ENCODE measurements around the gene FMN1.

The FMN1 gene

DNA sequence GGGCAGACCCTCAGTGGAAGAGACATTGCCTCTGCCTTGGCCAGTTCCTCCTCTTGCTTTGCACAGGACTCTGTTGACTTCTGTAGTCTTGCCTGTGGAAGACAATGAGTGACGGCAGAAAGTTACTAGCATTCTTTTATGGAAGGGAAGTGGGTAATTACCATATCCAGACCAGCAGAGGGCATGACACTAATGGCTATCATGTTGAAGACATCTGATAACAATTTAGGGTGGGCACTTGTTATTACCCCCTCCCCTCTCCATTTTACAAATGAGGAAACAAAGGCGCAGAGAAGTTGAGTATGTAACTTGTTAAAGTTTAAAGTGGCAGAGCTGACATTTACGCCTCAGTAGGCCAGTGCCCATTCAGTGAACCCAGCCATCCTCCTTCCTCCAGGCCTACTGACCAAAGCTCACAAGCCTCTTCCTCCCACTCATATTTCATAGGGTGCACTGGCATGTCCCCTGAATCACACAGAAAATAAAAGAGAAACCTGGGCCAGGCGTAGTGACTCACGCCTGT, 48.2 kb upstream of the FMN1 start:
- no peak overlapping the region for H3K27ac ChIP-seq
- H4K20me1 ChIP-seq (ENCODE audit: insufficient read depth) = no peaks in the 10 kb centered on the region
- no peak overlapping the region for H3K4me3 ChIP-seq (IDR thresholded peaks at IDR 0.05; ENCODE audit: insufficient read depth, low read depth, low read length)
- TF ChIP-seq, protein P1, sequence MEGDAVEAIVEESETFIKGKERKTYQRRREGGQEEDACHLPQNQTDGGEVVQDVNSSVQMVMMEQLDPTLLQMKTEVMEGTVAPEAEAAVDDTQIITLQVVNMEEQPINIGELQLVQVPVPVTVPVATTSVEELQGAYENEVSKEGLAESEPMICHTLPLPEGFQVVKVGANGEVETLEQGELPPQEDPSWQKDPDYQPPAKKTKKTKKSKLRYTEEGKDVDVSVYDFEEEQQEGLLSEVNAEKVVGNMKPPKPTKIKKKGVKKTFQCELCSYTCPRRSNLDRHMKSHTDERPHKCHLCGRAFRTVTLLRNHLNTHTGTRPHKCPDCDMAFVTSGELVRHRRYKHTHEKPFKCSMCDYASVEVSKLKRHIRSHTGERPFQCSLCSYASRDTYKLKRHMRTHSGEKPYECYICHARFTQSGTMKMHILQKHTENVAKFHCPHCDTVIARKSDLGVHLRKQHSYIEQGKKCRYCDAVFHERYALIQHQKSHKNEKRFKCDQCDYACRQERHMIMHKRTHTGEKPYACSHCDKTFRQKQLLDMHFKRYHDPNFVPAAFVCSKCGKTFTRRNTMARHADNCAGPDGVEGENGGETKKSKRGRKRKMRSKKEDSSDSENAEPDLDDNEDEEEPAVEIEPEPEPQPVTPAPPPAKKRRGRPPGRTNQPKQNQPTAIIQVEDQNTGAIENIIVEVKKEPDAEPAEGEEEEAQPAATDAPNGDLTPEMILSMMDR (conservative IDR thresholded peaks at IDR 0.05; ENCODE audit: low read depth, low read length) = peak; percentile 69
- H3K79me2 ChIP-seq (ENCODE audit: insufficient read depth, low read depth) = no peaks in the 10 kb centered on the region
- H2AFZ ChIP-seq (ENCODE audit: low read depth) = no peak overlapping the region
- H3K4me2 ChIP-seq = no peak overlapping the region
- no peak overlapping the region for H3K9ac ChIP-seq
- H3K4me1 ChIP-seq (ENCODE audit: low read depth, poor library complexity, severe bottlenecking) = no peaks in the 10 kb centered on the region
- H3K36me3 ChIP-seq (ENCODE audit: insufficient read depth) = no peaks in the 10 kb centered on the region
- no peaks in the 10 kb centered on the region for H3K27me3 ChIP-seq (ENCODE audit: insufficient read depth, low read depth)

DNA sequence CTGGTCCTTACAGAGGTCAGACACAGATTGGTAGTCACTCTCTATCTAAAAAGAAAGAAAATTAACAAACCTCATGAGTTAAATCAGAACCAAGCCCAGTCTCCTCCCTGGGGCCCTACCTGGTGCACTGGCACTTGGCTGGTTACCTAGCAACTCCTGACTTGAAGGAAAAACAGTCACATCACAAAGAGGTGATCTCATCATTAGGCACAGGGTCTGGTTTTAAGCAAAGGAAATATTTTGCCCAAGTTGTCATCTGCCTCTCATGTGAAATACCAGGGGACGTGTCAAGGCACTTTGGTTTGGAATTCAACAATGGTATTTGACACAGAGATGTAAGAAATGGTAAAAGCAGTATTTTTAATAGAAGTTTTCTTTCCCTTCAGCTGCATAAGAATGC, 47.7 kb upstream of the FMN1 start:
- no peaks in the 10 kb centered on the region for H3K27me3 ChIP-seq (ENCODE audit: insufficient read depth, low read depth)
- no peak overlapping the region for H2AFZ ChIP-seq (ENCODE audit: low read depth)
- no peak overlapping the region for H3K9ac ChIP-seq
- no peaks in the 10 kb centered on the region for H4K20me1 ChIP-seq (ENCODE audit: insufficient read depth)
- H3K79me2 ChIP-seq (ENCODE audit: insufficient read depth, low read depth) = no peaks in the 10 kb centered on the region
- no peak overlapping the region for H3K4me3 ChIP-seq (IDR thresholded peaks at IDR 0.05; ENCODE audit: insufficient read depth, low read depth, low read length)
- no peak overlapping the region for H3K27ac ChIP-seq
- H3K4me1 ChIP-seq (ENCODE audit: low read depth, poor library complexity, severe bottlenecking) = no peaks in the 10 kb centered on the region
- TF ChIP-seq, protein P1 (conservative IDR thresholded peaks at IDR 0.05; ENCODE audit: low read depth, low read length) = no peak
- no peak overlapping the region for H3K4me2 ChIP-seq
- no peaks in the 10 kb centered on the region for H3K36me3 ChIP-seq (ENCODE audit: insufficient read depth)

DNA sequence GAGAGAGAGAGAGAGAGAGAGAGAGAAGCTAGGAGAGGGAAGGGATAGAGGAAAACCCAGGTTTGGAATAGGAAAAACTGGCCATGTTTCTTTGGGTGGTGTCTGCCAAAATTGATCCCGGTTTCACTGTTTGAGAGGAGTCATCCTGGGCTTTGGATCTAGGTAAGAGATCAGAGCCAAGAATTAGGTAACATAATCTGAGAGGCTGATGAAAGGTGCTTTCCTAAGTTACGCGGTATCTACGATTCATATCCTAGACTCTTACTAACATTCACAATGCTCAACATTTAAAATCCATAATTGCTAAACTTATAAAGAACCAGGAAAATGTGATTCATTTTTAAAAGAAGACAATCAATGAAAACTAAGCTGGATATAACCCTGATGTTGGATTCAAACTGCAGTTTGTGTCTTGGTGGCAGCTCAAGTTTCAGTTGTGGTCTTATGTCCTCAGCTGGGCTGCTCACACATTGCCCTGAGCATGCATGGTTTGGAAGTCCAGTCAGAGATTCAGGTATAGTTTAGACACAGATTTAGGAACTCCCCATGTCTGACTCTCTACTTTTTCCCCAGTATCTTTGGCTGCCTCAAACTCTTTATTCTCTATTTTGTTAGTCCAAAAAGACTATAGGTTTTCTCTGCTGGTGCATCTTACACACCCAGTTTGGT, 42.5 kb upstream of the FMN1 start:
- H3K79me2 ChIP-seq (ENCODE audit: insufficient read depth, low read depth) = no peaks in the 10 kb centered on the region
- no peak overlapping the region for H3K4me2 ChIP-seq
- H3K27ac ChIP-seq = no peak overlapping the region
- no peak overlapping the region for H3K9ac ChIP-seq
- H3K27me3 ChIP-seq (ENCODE audit: insufficient read depth, low read depth) = no peaks in the 10 kb centered on the region
- H2AFZ ChIP-seq (ENCODE audit: low read depth) = no peak overlapping the region
- no peaks in the 10 kb centered on the region for H3K36me3 ChIP-seq (ENCODE audit: insufficient read depth)
- no peak overlapping the region for H3K4me3 ChIP-seq (IDR thresholded peaks at IDR 0.05; ENCODE audit: insufficient read depth, low read depth, low read length)
- TF ChIP-seq, protein P1 (conservative IDR thresholded peaks at IDR 0.05; ENCODE audit: low read depth, low read length) = no peak
- H3K4me1 ChIP-seq (ENCODE audit: low read depth, poor library complexity, severe bottlenecking) = no peaks in the 10 kb centered on the region
- no peaks in the 10 kb centered on the region for H4K20me1 ChIP-seq (ENCODE audit: insufficient read depth)

GRCh38 chr15:33234020-33234461, 39.5 kb upstream of the FMN1 start:
- H2AFZ ChIP-seq (ENCODE audit: low read depth) = no peak overlapping the region
- H3K27ac ChIP-seq = no peak overlapping the region

More at GRCh38 chr15:33234020-33234461, 39.5 kb upstream of the FMN1 start:
- H3K79me2 ChIP-seq (ENCODE audit: insufficient read depth, low read depth) = no peaks in the 10 kb centered on the region
- H4K20me1 ChIP-seq (ENCODE audit: insufficient read depth) = no peaks in the 10 kb centered on the region
- TF ChIP-seq, protein P1 (conservative IDR thresholded peaks at IDR 0.05; ENCODE audit: low read depth, low read length) = peak; percentile 61
- no peaks in the 10 kb centered on the region for H3K36me3 ChIP-seq (ENCODE audit: insufficient read depth)
- H3K4me3 ChIP-seq (IDR thresholded peaks at IDR 0.05; ENCODE audit: insufficient read depth, low read depth, low read length) = no peak overlapping the region
- no peak overlapping the region for H3K4me2 ChIP-seq
- H3K9ac ChIP-seq = no peak overlapping the region
- H3K4me1 ChIP-seq (ENCODE audit: low read depth, poor library complexity, severe bottlenecking) = no peaks in the 10 kb centered on the region
- no peaks in the 10 kb centered on the region for H3K27me3 ChIP-seq (ENCODE audit: insufficient read depth, low read depth)
